AG04449 (cell line): Measurements from ENCODE around the gene CRK.

Experiments used
- CTCF ChIA-PET: fragments of 350-600 bp; formaldehyde crosslinking; extraction: SDS; loops from one replicate; lab custom pipeline; 2021; ENCODE audit warnings: antibody characterized with exemption; lab: Yijun Ruan, JAX
- POLR2A ChIA-PET: fragments of 400-600, 350-600 bp; formaldehyde crosslinking; extraction: SDS; loops from one replicate; lab custom pipeline; 2020; ENCODE audit warnings: antibody characterized with exemption, inconsistent platforms; lab: Yijun Ruan, JAX
- DNase-seq: peaks from one replicate; pipeline ENCODE4 v3.0.0-alpha.2; 2010; ENCODE audit warnings: low read depth, low spot score
- H3K4me3 ChIP-seq: 2 replicates; pipeline ENCODE4 v1.5.1; 2011; ENCODE audit warnings: low read depth, mild to moderate bottlenecking, control low read depth, low read length
- CTCF ChIP-seq: IDR thresholded peaks from one replicate; pipeline ENCODE4 v1.5.1; 2011; ENCODE audit warnings: mild to moderate bottlenecking, moderate library complexity, low read length, control low read depth, inconsistent platforms; ENCODE audit not compliant: insufficient read depth; ENCODE audit errors: missing control alignments

The CRK gene

GRCh38 chr17:1482680-1483079 lies 26.6 kb upstream of the CRK start:
- TF ChIP-seq CTCF = no peak
- DNase-seq = no peak
- ChIA-PET POLR2A (no interaction called here), CTCF (no interaction called here)
- no peak overlapping the region for H3K4me3 ChIP-seq

GRCh38 chr17:1481736-1482135 lies 25.7 kb upstream of the CRK start:
- POLR2A ChIA-PET = interaction anchor here (0.8 kb wide), 1 partner anchor 19 kb away, joined by 3 read pairs; no protein-coding TSS in a partner anchor
- CTCF ChIA-PET = no interaction called here
- no peak overlapping the region for H3K4me3 ChIP-seq
- no peak for TF ChIP-seq CTCF
- no peak for DNase-seq

DNA sequence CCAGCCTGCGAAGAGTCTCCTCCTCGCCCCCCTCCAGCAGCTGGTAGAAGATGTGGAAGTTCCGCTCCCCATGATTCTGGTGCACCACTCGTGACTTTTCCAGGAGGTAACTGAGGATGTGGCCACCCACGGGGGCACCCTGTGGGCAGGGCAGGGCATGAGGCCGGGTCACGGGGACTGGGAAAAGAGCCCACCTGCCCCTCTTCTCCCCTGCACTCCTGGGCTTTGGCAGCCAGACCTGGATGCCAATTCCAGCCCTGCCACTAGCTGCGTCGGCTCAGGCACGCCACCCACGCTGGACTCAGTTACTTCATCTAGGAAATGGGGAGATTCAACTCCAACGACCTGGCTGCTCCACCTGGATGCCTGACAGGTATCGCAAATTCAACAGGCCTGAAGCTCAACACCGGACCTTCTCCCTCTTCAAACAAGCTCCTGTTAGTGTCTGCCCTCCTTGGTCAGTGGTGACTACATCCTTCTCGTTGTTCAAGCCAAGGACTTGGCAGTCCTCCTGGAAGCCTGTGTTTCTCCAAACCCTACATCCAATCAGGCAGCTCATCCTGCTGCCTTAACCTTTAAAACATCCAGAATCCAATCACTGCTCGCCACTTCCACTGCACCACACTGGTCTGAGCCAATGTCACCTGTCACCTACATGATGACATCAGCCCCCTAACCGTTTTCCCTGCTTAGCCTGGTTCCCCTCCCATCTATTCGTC lies 24.9 kb upstream of the CRK start:
- POLR2A ChIA-PET = interaction anchor here (0.6 to 1.1 kb wide), 3 partner anchors 9 to 87 kb away, joined by 3 to 4 read pairs (median 3); no protein-coding TSS in a partner anchor
- no peak overlapping the region for H3K4me3 ChIP-seq
- TF ChIP-seq CTCF = no peak
- no peak for DNase-seq
- CTCF ChIA-PET = interaction anchor here (1.0 to 1.1 kb wide), 2 partner anchors 20 to 116 kb away, joined by 3 read pairs; no protein-coding TSS in a partner anchor

DNA sequence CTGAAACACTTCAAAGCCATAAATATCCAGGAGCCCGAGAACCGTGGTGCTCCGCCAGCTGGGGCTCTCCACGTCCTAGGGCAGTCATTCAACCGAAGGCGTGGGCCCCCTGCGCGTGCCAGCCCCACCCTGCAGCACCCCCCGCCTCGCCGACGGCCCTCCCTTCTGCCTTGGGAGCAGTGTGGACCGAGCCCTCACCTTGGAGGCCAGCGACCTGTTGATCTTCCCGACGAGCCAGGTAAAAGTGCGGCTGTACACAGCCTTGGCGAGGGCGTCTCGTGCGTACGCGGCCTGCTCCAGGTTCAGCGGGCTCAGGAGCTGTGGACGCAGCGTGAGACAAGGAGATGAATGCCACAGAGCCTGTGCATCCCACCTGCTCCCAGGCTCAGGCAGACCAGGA lies 22.4 kb upstream of the CRK start:
- POLR2A ChIA-PET = no interaction called here
- CTCF ChIA-PET = interaction anchor here (1.0 kb wide), 1 partner anchor 37 kb away, joined by 3 read pairs; no protein-coding TSS in a partner anchor
- DNase-seq = no peak
- no peak for TF ChIP-seq CTCF
- no peak overlapping the region for H3K4me3 ChIP-seq

DNA sequence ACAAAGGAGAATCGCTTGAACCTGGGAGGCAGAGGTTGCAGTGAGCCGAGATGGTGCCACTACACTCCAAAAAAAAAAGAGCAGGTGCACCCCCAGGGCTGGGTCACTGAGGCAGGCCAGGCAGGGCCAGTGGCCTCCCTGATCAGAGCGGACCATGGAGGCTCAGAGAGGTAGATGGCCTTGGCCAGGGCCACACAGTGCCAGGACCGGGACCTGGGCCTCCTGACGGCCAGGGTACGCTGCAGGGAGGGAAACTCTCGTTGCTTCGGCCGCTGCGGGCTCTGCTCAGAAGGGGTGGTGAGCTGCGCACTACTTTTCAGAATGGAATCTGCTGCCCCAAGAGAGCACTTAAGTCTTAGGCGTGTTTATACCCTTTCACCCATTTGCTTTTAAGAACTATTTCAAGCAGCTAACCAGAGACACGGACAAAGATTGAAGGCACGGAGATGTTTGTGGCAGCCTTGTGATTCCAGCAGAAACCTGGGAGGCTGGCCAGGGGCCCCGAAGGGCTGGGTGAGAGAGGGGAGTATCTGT lies 19.4 kb upstream of the CRK start:
- H3K4me3 ChIP-seq = no peak overlapping the region
- no peak for DNase-seq
- ChIA-PET CTCF (interaction anchor here (1.2 kb wide), 1 partner anchor 110 kb away, joined by 4 read pairs; no protein-coding TSS in a partner anchor), POLR2A (interaction anchor here (1.8 kb wide), 1 partner anchor 12 kb away, joined by 7 read pairs; no protein-coding TSS in a partner anchor)
- no peak for TF ChIP-seq CTCF
